BE2C (cell line): ENCODE measurements around the gene PSMG4.

ENCODE experiments used
- DNase-seq: peaks from one replicate; pipeline ENCODE4 v3.0.0-alpha.2; 2020
- H3K27me3 ChIP-seq: fragments of 250-450 bp; sonication (Bioruptor Pico); 2 replicates; pipeline ENCODE4 v1.5.1; 2020; ENCODE audit warnings: mild to moderate bottlenecking
- H3K36me3 ChIP-seq: fragments of 250-450 bp; sonication (Bioruptor Pico); 2 replicates; pipeline ENCODE4 v1.5.1; 2020; ENCODE audit warnings: mild to moderate bottlenecking
- H3K4me1 ChIP-seq: fragments of 250-450 bp; sonication (Bioruptor Pico); 2 replicates; pipeline ENCODE4 v1.5.1; 2020
- H3K4me3 ChIP-seq: 2 replicates; pipeline ENCODE4 v1.5.1; 2011; ENCODE audit warnings: low read depth, low read length
- H3K9me3 ChIP-seq: fragments of 250-450 bp; sonication (Bioruptor Pico); 2 replicates; pipeline ENCODE4 v1.5.1; 2020
- TF ChIP-seq, protein P1 (sequence below): IDR thresholded peaks from 2 replicates; pipeline ENCODE4 v1.5.1; 2012; ENCODE audit warnings: mild to moderate bottlenecking, low read depth, low read length

The PSMG4 gene

DNA sequence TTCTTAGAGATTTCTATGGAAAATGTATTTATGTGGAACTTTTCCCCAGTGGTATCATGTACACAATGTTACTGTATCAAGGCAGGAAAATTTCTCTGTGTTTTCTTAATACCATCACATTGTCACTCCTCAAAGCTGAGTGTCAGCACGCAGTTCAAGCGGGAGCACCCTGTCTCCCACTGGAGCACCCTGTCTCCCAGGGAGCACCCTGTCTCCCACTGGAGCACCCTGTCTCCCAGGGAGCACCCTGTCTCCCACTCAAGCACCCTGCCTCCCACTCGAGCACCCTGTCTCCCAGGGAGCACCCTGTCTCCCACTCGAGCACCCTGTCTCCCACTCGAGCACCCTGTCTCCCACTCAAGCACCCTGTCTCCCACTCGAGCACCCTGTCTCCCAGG, 51.3 kb downstream of the PSMG4 start:
- TF ChIP-seq, protein P1, sequence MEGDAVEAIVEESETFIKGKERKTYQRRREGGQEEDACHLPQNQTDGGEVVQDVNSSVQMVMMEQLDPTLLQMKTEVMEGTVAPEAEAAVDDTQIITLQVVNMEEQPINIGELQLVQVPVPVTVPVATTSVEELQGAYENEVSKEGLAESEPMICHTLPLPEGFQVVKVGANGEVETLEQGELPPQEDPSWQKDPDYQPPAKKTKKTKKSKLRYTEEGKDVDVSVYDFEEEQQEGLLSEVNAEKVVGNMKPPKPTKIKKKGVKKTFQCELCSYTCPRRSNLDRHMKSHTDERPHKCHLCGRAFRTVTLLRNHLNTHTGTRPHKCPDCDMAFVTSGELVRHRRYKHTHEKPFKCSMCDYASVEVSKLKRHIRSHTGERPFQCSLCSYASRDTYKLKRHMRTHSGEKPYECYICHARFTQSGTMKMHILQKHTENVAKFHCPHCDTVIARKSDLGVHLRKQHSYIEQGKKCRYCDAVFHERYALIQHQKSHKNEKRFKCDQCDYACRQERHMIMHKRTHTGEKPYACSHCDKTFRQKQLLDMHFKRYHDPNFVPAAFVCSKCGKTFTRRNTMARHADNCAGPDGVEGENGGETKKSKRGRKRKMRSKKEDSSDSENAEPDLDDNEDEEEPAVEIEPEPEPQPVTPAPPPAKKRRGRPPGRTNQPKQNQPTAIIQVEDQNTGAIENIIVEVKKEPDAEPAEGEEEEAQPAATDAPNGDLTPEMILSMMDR = no peak
- Histone ChIP-seq H3K4me3 (no peak overlapping the region), H3K9me3 (no peaks in the 10 kb centered on the region), H3K4me1 (no peaks in the 10 kb centered on the region), H3K27me3 (peaks cover 22% of the 10 kb centered on the region), H3K36me3 (no peaks in the 10 kb centered on the region)
- no peak for DNase-seq

DNA sequence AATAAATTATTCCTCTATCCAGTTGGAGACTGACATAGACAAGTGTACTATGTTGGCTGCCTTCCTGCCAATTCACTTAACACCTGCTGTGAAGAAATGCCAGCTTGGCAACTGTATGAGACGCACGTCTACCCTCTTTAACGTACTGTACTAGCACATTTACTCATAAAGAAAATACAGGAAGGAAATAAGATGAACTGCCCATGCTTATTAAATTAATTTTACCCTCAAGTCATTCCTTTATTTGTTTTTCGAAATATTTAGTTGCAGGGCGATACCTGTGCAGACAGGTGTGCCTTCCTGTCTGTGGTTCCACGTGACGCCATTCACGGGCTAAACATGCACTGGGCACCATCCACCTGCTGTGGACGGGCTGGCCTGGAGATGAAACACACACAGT, 52.0 kb downstream of the PSMG4 start:
- Histone ChIP-seq H3K9me3 (no peaks in the 10 kb centered on the region), H3K27me3 (peaks cover 22% of the 10 kb centered on the region), H3K36me3 (no peaks in the 10 kb centered on the region), H3K4me3 (no peak overlapping the region), H3K4me1 (no peaks in the 10 kb centered on the region)
- TF ChIP-seq, protein P1 = no peak
- DNase-seq = no peak

DNA sequence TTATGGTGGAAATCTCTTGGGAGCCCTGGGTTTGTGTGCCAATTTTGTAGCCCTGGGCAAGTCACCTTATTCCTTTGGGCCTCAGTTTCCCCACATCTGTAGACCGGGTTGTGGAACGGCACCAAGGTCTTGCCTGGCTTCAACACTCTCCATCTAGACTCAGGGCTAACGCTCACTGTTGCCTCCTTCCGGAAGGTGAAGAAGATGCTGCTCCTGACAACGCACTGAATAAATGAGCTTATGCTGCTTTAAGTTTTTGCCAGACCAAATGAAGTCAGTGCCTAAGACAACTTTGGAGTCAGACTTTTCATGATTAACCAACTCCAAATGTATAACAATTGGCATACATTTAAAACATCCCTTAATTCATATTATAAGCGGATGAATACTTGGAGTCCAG, 53.1 kb downstream of the PSMG4 start:
- TF ChIP-seq, protein P1 = peak; percentile 43
- H3K36me3 ChIP-seq = no peaks in the 10 kb centered on the region
- no peak overlapping the region for H3K4me3 ChIP-seq

DNA sequence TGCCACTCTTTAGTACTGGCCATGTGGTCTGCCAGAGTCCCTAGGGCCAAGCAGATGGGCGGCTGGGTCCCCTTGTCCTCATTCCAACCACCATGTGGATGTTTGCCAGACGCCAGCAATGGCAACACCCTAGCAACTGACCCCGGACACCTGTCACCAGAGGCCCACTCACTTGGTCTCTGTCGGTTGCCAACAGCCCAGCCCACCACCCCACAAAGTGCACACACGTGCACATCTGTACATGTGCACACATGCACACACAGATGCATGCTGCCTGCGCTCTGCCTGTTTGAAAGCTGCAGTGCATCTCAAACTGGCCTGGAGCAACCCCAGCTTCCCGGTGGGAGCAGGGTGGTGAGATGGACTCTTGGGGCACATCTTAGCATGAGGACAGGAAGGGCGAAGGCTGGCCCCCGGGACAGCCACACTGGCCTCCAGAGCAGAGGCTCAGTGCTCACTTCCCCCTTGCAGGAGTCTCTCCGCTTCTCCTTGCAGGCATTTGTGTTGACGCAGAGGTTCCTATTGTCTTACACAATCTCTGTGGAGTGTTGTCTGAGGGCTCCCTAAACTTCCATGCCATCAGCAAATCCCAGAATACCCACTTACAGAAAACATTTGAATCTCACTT, 54.0 kb downstream of the PSMG4 start:
- TF ChIP-seq, protein P1 = no peak
- no peaks in the 10 kb centered on the region for H3K36me3 ChIP-seq
- H3K9me3 ChIP-seq = no peaks in the 10 kb centered on the region
- peak; percentile 33 for DNase-seq
- H3K4me1 ChIP-seq = no peaks in the 10 kb centered on the region
- peaks cover 16% of the 10 kb centered on the region for H3K27me3 ChIP-seq
- no peak overlapping the region for H3K4me3 ChIP-seq

More for the DNA sequence above, 53.1 kb downstream of the PSMG4 start:
- Histone ChIP-seq H3K4me1 (no peaks in the 10 kb centered on the region), H3K27me3 (peaks cover 19% of the 10 kb centered on the region), H3K9me3 (no peaks in the 10 kb centered on the region)
- no peak for DNase-seq

DNA sequence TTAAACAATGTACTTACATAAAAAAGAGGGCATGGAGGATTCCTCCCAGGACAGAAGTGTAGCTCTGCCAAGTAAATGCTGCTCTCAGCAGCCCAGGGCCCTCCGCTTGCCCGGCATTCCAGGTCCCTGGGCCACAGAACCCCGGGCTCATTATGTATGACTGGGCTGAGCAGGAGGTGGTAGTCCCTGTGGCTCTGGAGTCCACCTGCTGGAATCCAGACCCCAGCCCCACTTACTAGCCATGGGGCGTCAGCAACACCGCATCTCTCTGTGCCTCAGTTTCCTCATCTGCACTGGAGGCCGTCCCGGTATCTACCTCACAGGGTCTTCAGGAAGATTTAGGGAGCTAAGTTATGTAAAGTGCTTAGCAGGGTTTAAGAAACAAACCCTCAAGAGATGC, 55.4 kb downstream of the PSMG4 start:
- DNase-seq = no peak
- TF ChIP-seq, protein P1 = no peak
- Histone ChIP-seq H3K36me3 (no peaks in the 10 kb centered on the region), H3K4me1 (no peaks in the 10 kb centered on the region), H3K27me3 (peaks cover 17% of the 10 kb centered on the region; the same call in 1 of the 2 replicates), H3K4me3 (no peak overlapping the region), H3K9me3 (no peaks in the 10 kb centered on the region)

DNA sequence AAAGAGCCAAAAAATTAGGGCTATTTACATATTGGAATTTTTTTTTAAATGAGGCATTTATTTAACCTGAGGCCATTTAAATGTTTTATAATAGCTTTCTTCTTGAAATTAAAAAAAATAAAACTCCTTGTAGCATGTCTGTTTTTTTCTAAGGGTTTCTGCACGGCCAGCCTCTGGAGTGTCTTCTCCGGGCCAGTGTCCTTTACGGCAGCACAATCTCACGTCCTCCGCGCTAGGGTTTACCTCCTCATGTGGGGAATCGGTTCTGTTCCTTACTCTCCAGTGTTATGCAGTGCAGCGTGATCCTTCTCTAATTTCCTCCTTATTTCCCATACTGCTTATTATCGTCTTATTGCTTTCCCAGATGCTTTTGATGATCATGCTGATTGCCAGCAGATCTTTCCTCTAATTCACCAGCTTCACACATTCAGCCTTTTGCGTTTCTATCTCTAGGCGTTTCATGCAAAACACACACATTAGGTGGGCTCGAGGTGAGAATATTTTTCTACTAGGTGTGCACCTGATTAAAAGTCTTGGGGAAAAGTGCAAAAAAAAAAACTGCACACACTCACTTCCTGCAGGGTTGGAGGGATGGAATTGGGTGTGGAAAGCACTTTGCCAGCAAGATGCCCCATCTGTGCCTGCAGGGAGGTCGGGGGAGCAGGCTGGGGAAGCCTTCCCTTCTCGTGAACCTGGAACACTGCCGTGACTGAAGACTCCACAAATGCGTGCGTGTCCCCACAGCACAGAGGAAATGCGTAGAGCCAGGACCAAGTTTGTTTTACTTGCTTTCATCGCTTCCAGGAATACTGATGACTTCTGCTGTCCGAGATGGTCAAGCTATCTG, 56.1 kb downstream of the PSMG4 start:
- Histone ChIP-seq H3K27me3 (peaks cover 20% of the 10 kb centered on the region; the same call in 1 of the 2 replicates), H3K4me3 (no peak overlapping the region), H3K9me3 (no peaks in the 10 kb centered on the region), H3K4me1 (no peaks in the 10 kb centered on the region), H3K36me3 (no peaks in the 10 kb centered on the region)
- TF ChIP-seq, protein P1 = no peak
- no peak for DNase-seq
